Hematopoietic multipotent progenitor cell treated with erythropoietin and hydrocortisone succinate and interleukin-3 and kit ligand, for 15 days (in vitro differentiated cells): ENCODE data around the gene POMP.

Source experiments
- DNase-seq: peaks from one replicate; pipeline ENCODE4 v3.0.0-alpha.2; 2015; ENCODE audit warnings: low spot score

POMP gene

GRCh38 chr13:28697441-28697840 is 38.5 kb downstream of the POMP start:
- no peak for DNase-seq

- no peak for DNase-seq
Measured at GRCh38 chr13:28699246-28699645, 40.3 kb downstream of the POMP start.

- no peak for DNase-seq
Measured at GRCh38 chr13:28704282-28704681, 45.4 kb downstream of the POMP start.

GRCh38 chr13:28704919-28705318 is 46.0 kb downstream of the POMP start:
- DNase-seq, result no peak

GRCh38 chr13:28705461-28706083 is 46.6 kb downstream of the POMP start:
- no peak for DNase-seq

- peak; percentile 11 for DNase-seq
Measured at GRCh38 chr13:28707629-28708427, 48.9 kb downstream of the POMP start.

GRCh38 chr13:28710161-28710560 is 51.2 kb downstream of the POMP start:
- DNase-seq, result no peak

GRCh38 chr13:28714651-28715050 is 55.7 kb downstream of the POMP start:
- DNase-seq, result no peak

GRCh38 chr13:28716511-28716910 is 57.6 kb downstream of the POMP start:
- no peak for DNase-seq

GRCh38 chr13:28717170-28717569 is 58.2 kb downstream of the POMP start:
- DNase-seq, result no peak

GRCh38 chr13:28718196-28718542 is 59.2 kb downstream of the POMP start:
- DNase-seq, result no peak

GRCh38 chr13:28718543-28719226 is 59.8 kb downstream of the POMP start, which contains the start of gene SLC46A3:
SLC46A3 (minus strand) TSS chr13:28718970; CDS start chr13:28717998, 972 bp downstream.
- peak; percentile 85 for DNase-seq

- DNase-seq, result no peak
Measured at GRCh38 chr13:28719227-28720055, 60.5 kb downstream of the POMP start.

- no peak for DNase-seq
Measured at GRCh38 chr13:28723806-28724205, 64.9 kb downstream of the POMP start.

GRCh38 chr13:28725046-28725610 is 66.2 kb downstream of the POMP start:
- DNase-seq, result no peak
